Measurements from ENCODE around the gene ANAPC2. TPM values are rescaled to one million over a fixed set of nuclear protein-coding genes. Genes with fewer than 3 reads are reported as not detected.
A peak's percentile ranks its signal among the peaks of the same experiment; 100 is the strongest.

ANAPC2 gene
- total RNA-seq, 4 donors from 2014 or later = 37.7 to 118 (median 78.7) TPM

DNA sequence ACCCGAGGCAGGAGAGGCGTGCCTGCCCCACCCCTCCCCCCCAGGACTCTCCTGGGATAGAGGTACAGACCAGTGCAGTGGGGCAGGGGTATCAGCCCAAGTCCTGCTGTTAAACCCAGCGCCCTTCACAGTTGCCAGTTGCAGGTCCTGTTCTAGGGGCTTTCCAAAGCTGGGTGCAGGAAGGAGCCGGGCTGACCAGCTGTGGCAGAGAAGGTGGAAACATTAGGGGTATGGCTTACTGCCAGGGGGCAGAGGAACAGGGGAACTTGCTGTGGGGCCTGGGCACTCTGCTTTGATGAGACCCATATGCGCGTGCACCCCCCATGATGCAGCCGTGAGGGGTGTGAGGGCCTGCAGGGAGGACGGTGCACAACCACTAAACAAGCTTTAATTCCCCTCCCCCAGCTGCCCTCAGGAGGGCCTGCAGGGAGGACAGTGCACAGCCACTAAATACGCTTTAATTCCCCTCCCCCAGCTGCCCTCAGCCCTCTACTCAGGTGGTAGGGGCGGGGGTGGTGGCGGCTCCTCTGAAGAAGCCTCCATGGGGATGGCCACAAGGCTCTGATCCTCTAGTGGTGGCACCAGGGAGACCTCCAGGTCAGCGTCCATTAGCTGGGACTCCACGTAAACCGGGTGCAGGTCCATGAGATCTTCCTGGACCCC lies 17.7 kb downstream of the ANAPC2 start:
- no peak for DNase-seq
- peaks cover 6 to 41% (median 18%) of the 10 kb centered on the region in 4 donors for H3K4me1 ChIP-seq
- H3K27me3 ChIP-seq = peaks cover 0 to 54% of the 10 kb centered on the region in 2 donors
- TF ChIP-seq POLR2A (IDR thresholded peaks at IDR 0.05) = no peak
- no peak for TF ChIP-seq CTCF (IDR thresholded peaks at IDR 0.05)
- H3K4me3 ChIP-seq = no peak overlapping the region
- peaks cover 0 to 3% (median 0%) of the 10 kb centered on the region in 4 donors for H3K9me3 ChIP-seq
- H3K36me3 ChIP-seq = no peaks in the 10 kb centered on the region
- peak overlapping the region in 1 of 4 donors; percentile 49 for H3K27ac ChIP-seq

GRCh38 chr9:137169896-137170358 lies 18.4 kb downstream of the ANAPC2 start, which contains the start of gene LRRC26:
TSS of gene LRRC26 (minus strand) at chr9:137170051. CDS start at chr9:137169943, 108 bp downstream.
- Histone ChIP-seq H3K9me3 (peaks cover 0 to 3% (median 0%) of the 10 kb centered on the region in 4 donors), H3K36me3 (no peaks in the 10 kb centered on the region), H3K27me3 (peaks cover 0 to 59% of the 10 kb centered on the region in 2 donors), H3K4me1 (peaks cover 6 to 35% (median 18%) of the 10 kb centered on the region in 4 donors), H3K4me3 (peak within 1 kb of the TSS; percentile 8 to 58 (median 48)), H3K27ac (peak within 1 kb of the TSS in 2 of 4 donors; percentile 14 to 35)
- TF ChIP-seq CTCF (IDR thresholded peaks at IDR 0.05) (no peak), POLR2A (IDR thresholded peaks at IDR 0.05) (no peak)
- peak in 1 of 3 donors; percentile 74 for DNase-seq

- DNase-seq = peak in 1 of 3 donors; percentile 74
- TF ChIP-seq POLR2A (IDR thresholded peaks at IDR 0.05) (no peak), CTCF (IDR thresholded peaks at IDR 0.05) (peak in 1 of 6 experiments; percentile 15)
- peak overlapping the region in 2 of 4 donors; percentile 14 to 35 for H3K27ac ChIP-seq
These were observed 19.2 kb downstream of the ANAPC2 start for GRCh38 chr9:137168904-137169856.

GRCh38 chr9:137168573-137168903 lies 19.8 kb downstream of the ANAPC2 start:
- Histone ChIP-seq H3K4me1 (peaks cover 6 to 34% (median 18%) of the 10 kb centered on the region in 4 donors), H3K36me3 (no peaks in the 10 kb centered on the region), H3K4me3 (peak overlapping the region; percentile 2 to 58 (median 48)), H3K27ac (peak overlapping the region in 1 of 4 donors; percentile 35), H3K27me3 (peaks cover 0 to 70% of the 10 kb centered on the region in 2 donors), H3K9me3 (peaks cover 0 to 3% (median 0%) of the 10 kb centered on the region in 4 donors)
- DNase-seq = peak in 1 of 3 donors; percentile 63
- TF ChIP-seq CTCF (IDR thresholded peaks at IDR 0.05) (no peak), POLR2A (IDR thresholded peaks at IDR 0.05) (no peak)

More at GRCh38 chr9:137168904-137169856, 19.2 kb downstream of the ANAPC2 start:
- peak overlapping the region; percentile 8 to 58 (median 48) for H3K4me3 ChIP-seq
- peaks cover 0 to 65% of the 10 kb centered on the region in 2 donors for H3K27me3 ChIP-seq
- H3K36me3 ChIP-seq = no peaks in the 10 kb centered on the region
- peaks cover 6 to 33% (median 18%) of the 10 kb centered on the region in 4 donors for H3K4me1 ChIP-seq
- peaks cover 0 to 3% (median 0%) of the 10 kb centered on the region in 4 donors for H3K9me3 ChIP-seq
